ENCODE results near the gene VAMP8. TPM values are rescaled to one million over a fixed set of nuclear protein-coding genes. Genes with fewer than 3 reads are reported as not detected.
A peak's percentile ranks its signal among the peaks of the same experiment; 100 is the strongest.

The VAMP8 gene
- total RNA-seq, 1 donor from 2014 or later: 0.52 TPM

DNA sequence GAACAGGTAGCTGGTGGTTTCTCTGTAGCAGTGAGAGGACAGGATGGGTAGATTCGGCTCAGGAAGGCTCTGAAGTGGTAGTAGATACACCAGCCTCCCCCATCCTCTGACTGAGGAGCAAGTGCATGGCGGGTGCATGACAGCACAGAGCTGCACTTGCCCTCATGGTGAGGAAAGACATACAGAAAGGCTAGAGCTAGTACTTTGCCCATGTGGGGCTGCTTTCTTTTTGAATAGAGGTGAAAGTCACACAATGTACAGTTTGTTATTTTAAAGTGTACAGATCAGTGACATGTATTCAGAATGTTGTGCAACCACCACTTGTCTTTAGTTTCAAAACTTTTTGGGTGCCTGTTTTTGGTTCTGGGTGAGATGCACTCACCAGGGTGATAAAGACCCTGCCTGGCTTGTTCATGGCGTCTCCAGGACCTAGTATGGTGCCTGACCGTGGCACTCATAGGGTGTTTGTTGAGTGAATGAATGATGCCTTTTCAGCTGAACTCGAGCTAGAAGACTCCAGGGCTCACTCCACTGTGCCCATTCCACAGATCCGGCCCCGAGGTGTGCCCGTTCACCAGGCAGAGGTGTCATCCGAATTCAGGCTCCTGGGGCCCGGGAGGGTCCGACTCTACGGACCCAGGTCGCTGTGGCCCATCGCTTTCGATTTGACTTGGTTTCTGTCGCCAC lies 6.4 kb downstream of the VAMP8 start:
- TF ChIP-seq EZH2 (IDR thresholded peaks at IDR 0.05) (no peak), EZH2phosphoT487 (IDR thresholded peaks at IDR 0.05) (peak; percentile 69)
- TF ChIP-seq, protein P1, sequence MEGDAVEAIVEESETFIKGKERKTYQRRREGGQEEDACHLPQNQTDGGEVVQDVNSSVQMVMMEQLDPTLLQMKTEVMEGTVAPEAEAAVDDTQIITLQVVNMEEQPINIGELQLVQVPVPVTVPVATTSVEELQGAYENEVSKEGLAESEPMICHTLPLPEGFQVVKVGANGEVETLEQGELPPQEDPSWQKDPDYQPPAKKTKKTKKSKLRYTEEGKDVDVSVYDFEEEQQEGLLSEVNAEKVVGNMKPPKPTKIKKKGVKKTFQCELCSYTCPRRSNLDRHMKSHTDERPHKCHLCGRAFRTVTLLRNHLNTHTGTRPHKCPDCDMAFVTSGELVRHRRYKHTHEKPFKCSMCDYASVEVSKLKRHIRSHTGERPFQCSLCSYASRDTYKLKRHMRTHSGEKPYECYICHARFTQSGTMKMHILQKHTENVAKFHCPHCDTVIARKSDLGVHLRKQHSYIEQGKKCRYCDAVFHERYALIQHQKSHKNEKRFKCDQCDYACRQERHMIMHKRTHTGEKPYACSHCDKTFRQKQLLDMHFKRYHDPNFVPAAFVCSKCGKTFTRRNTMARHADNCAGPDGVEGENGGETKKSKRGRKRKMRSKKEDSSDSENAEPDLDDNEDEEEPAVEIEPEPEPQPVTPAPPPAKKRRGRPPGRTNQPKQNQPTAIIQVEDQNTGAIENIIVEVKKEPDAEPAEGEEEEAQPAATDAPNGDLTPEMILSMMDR (IDR thresholded peaks at IDR 0.05): no peak
- no peak overlapping the region for H3K4me3 Mint-ChIP-seq
- Histone ChIP-seq H4K20me1 (ENCODE audit: low read depth) (no peaks in the 10 kb centered on the region), H3K27me3 (peaks cover 98% of the 10 kb centered on the region), H3K4me3 (peak overlapping the region; percentile 35), H3K27ac (no peak overlapping the region), H3K4me2 (peak overlapping the region; percentile 74), H3K36me3 (no peaks in the 10 kb centered on the region), H3F3A (ENCODE audit: low read depth) (no peaks in the 10 kb centered on the region), H2AFZ (replicated peaks) (no peak overlapping the region), H3K4me1 (peaks cover 9% of the 10 kb centered on the region), H3K79me2 (ENCODE audit: low read depth) (no peaks in the 10 kb centered on the region), H3K9me3 (ENCODE audit: low read depth) (no peaks in the 10 kb centered on the region), H3K9ac (no peak overlapping the region)
- no peak for DNase-seq (ENCODE audit: low spot score)
- peaks cover 5% of the 10 kb centered on the region for H3K27me3 Mint-ChIP-seq (ENCODE audit: insufficient read depth, low read depth)
- peaks cover 2% of the 10 kb centered on the region for H3K36me3 Mint-ChIP-seq
- peak overlapping the region; percentile 53 for H3K27ac Mint-ChIP-seq
- H3K9me3 Mint-ChIP-seq: no peaks in the 10 kb centered on the region
- H3K4me1 Mint-ChIP-seq: peaks cover 48% of the 10 kb centered on the region

GRCh38 chr2:85584354-85584856 lies 7.0 kb downstream of the VAMP8 start, which contains the start of gene VAMP5:
Gene VAMP5, plus strand, starts transcription at chr2:85584431. Its CDS starts 60 bp downstream, at chr2:85584491.
- H3K27ac ChIP-seq: no peak within 1 kb of the TSS
- peak within 1 kb of the TSS; percentile 74 for H3K4me2 ChIP-seq
- peak; percentile 64 for TF ChIP-seq EZH2phosphoT487 (IDR thresholded peaks at IDR 0.05)
- TF ChIP-seq EZH2 (IDR thresholded peaks at IDR 0.05): peak; percentile 83
- TF ChIP-seq, protein P1 (IDR thresholded peaks at IDR 0.05): no peak

GRCh38 chr2:85584857-85585780 lies 7.7 kb downstream of the VAMP8 start:
- Histone ChIP-seq H3K4me3 (peak overlapping the region; percentile 35), H3K4me1 (no peaks in the 10 kb centered on the region), H3K4me2 (peak overlapping the region; percentile 74), H3K9me3 (ENCODE audit: low read depth) (no peaks in the 10 kb centered on the region), H4K20me1 (ENCODE audit: low read depth) (no peaks in the 10 kb centered on the region), H3K27me3 (peaks cover 100% of the 10 kb centered on the region), H3K9ac (no peak overlapping the region), H3K27ac (no peak overlapping the region), H3K36me3 (no peaks in the 10 kb centered on the region), H3K79me2 (ENCODE audit: low read depth) (no peaks in the 10 kb centered on the region), H3F3A (ENCODE audit: low read depth) (no peaks in the 10 kb centered on the region), H2AFZ (replicated peaks) (no peak overlapping the region)
- H3K36me3 Mint-ChIP-seq: peaks cover 2% of the 10 kb centered on the region
- no peak for DNase-seq (ENCODE audit: low spot score)
- H3K27me3 Mint-ChIP-seq (ENCODE audit: insufficient read depth, low read depth): no peaks in the 10 kb centered on the region
- peak; percentile 17 for TF ChIP-seq EZH2 (IDR thresholded peaks at IDR 0.05)
- TF ChIP-seq, protein P1 (IDR thresholded peaks at IDR 0.05): no peak
- H3K4me3 Mint-ChIP-seq: no peak overlapping the region
- peak overlapping the region; percentile 65 for H3K27ac Mint-ChIP-seq
- H3K9me3 Mint-ChIP-seq: no peaks in the 10 kb centered on the region
- peaks cover 39% of the 10 kb centered on the region for H3K4me1 Mint-ChIP-seq

More at GRCh38 chr2:85584354-85584856, 7.0 kb downstream of the VAMP8 start, which contains the start of gene VAMP5:
- Histone ChIP-seq H3K9ac (no peak within 1 kb of the TSS), H2AFZ (replicated peaks) (peak within 1 kb of the TSS; percentile 44), H4K20me1 (ENCODE audit: low read depth) (no peaks in the 10 kb centered on the region), H3K4me1 (peaks cover 4% of the 10 kb centered on the region), H3K9me3 (ENCODE audit: low read depth) (no peaks in the 10 kb centered on the region), H3K36me3 (no peaks in the 10 kb centered on the region), H3K27me3 (peaks cover 99% of the 10 kb centered on the region), H3K79me2 (ENCODE audit: low read depth) (no peaks in the 10 kb centered on the region), H3F3A (ENCODE audit: low read depth) (no peaks in the 10 kb centered on the region), H3K4me3 (peak within 1 kb of the TSS; percentile 35)
- H3K36me3 Mint-ChIP-seq: peaks cover 2% of the 10 kb centered on the region
- no peaks in the 10 kb centered on the region for H3K9me3 Mint-ChIP-seq
- H3K27ac Mint-ChIP-seq: peak within 1 kb of the TSS; percentile 65
- H3K4me3 Mint-ChIP-seq: no peak within 1 kb of the TSS
- H3K27me3 Mint-ChIP-seq (ENCODE audit: insufficient read depth, low read depth): peaks cover 4% of the 10 kb centered on the region
- H3K4me1 Mint-ChIP-seq: peaks cover 42% of the 10 kb centered on the region
- DNase-seq (ENCODE audit: low spot score): peak; percentile 49

All from neural progenitor cell (in vitro differentiated cells).